SK-N-SH (cell line): ENCODE data around the gene SYT15B. TPM values are rescaled to one million over a fixed set of nuclear protein-coding genes. Genes with fewer than 3 reads are reported as not detected.
"Not testable (repeated sequence)": the region's sequence is repeated elsewhere in the genome, so short reads cannot be mapped to it uniquely, and the experiment has no call there.

ENCODE experiments used
- CTCF ChIA-PET: fragments of 300-600, 350-600 bp; formaldehyde crosslinking; extraction: SDS; loops from one replicate; lab custom pipeline; 2021; lab: Yijun Ruan, JAX
- POLR2A ChIA-PET: fragments of 350-600 bp; sonication (Branson Sonifier 250); formaldehyde crosslinking; extraction: SDS; loops from one replicate; lab custom pipeline; 2020; ENCODE audit warnings: antibody characterized with exemption, inconsistent platforms; lab: Yijun Ruan, JAX
- DNase-seq: peaks from one replicate; pipeline ENCODE4 v3.0.0; 2012
- H2AFZ ChIP-seq: fragments of 200-600 bp; sonication (generic); 2 replicates; pipeline ENCODE4 v1.8.1; 2016; ENCODE audit warnings: antibody characterized with exemption, mild to moderate bottlenecking, low read depth
- H3F3A ChIP-seq: fragments of 200-600 bp; sonication (generic); replicated peaks from 2 replicates; pipeline ENCODE3; 2016; ENCODE audit warnings: antibody characterized with exemption, mild to moderate bottlenecking; ENCODE audit not compliant: insufficient read depth
- H3K27ac ChIP-seq, 2 experiments: fragments of 200-500 bp in 1 of 2; fragments of 200-600 bp in 1 of 2; sonication (Bioruptor generic) in 1 of 2; sonication (generic), shearing (Covaris generic) in 1 of 2; 2 replicates each; pipeline versions ENCODE4 v1.5.1 to v1.6.1; 2014 to 2016; ENCODE audit warnings: low read depth in 2 of 2, inconsistent platforms in 1 of 2, low read length in 1 of 2, mild to moderate bottlenecking in 1 of 2, mixed read lengths in 1 of 2
- H3K27me3 ChIP-seq: fragments of 200-600 bp; sonication (generic), shearing (Covaris generic); 2 replicates; pipeline ENCODE4 v1.6.1; 2016; ENCODE audit warnings: mixed run types; ENCODE audit not compliant: insufficient read depth
- H3K36me3 ChIP-seq, 2 experiments: fragments of 200-500 bp in 1 of 2; fragments of 200-600 bp in 1 of 2; sonication (Bioruptor generic) in 1 of 2; sonication (generic) in 1 of 2; replicated peaks in 1 of 2; 2 replicates each; pipeline versions ENCODE3 to v1.5.1; 2014 to 2016; ENCODE audit warnings: low read length in 1 of 2, mild to moderate bottlenecking in 1 of 2; ENCODE audit not compliant: insufficient read depth in 2 of 2, control insufficient read depth in 1 of 2
- H3K4me1 ChIP-seq, 2 experiments: fragments of 200-500 bp in 1 of 2; fragments of 200-600 bp in 1 of 2; sonication (Bioruptor generic) in 1 of 2; sonication (generic), shearing (Covaris generic) in 1 of 2; 2 replicates each; pipeline versions ENCODE4 v1.5.1 to v1.6.1; 2014 to 2016; ENCODE audit warnings: low read depth in 1 of 2, low read length in 1 of 2, mixed run types in 1 of 2; ENCODE audit not compliant: insufficient read depth in 2 of 2, control insufficient read depth in 1 of 2
- H3K4me2 ChIP-seq: fragments of 200-600 bp; sonication (generic), shearing (Covaris generic); 2 replicates; pipeline ENCODE4 v1.6.1; 2017; ENCODE audit warnings: mixed run types
- H3K4me3 ChIP-seq, 2 experiments: fragments of 200-500 bp in 1 of 2; fragments of 200-600 bp in 1 of 2; sonication (Bioruptor generic) in 1 of 2; sonication (generic), shearing (Covaris generic) in 1 of 2; 2 replicates each; pipeline versions ENCODE4 v1.5.1 to v1.8.1; 2014 to 2016; ENCODE audit warnings: low read depth in 2 of 2, inconsistent platforms in 1 of 2, low read length in 1 of 2, mild to moderate bottlenecking in 1 of 2, mixed read lengths in 1 of 2, moderate library complexity in 1 of 2
- H3K79me2 ChIP-seq: fragments of 200-600 bp; sonication (generic); 2 replicates; pipeline ENCODE4 v1.8.1; 2017; ENCODE audit warnings: mild to moderate bottlenecking; ENCODE audit not compliant: insufficient read depth
- H3K9ac ChIP-seq: fragments of 200-600 bp; sonication (generic); 2 replicates; pipeline ENCODE4 v1.6.1; 2017; ENCODE audit warnings: mixed run types
- H3K9me2 ChIP-seq: fragments of 200-600 bp; sonication (generic); 2 replicates; pipeline ENCODE4 v1.6.1; 2017; ENCODE audit warnings: mixed run types
- H3K9me3 ChIP-seq: fragments of 200-600 bp; sonication (generic); 2 replicates; pipeline ENCODE4 v1.6.1; 2017; ENCODE audit warnings: mixed run types, mild to moderate bottlenecking, moderate library complexity
- H4K20me1 ChIP-seq: fragments of 200-600 bp; sonication (generic); 2 replicates; pipeline ENCODE4 v1.6.1; 2017; ENCODE audit warnings: mild to moderate bottlenecking, mixed run types; ENCODE audit not compliant: insufficient read depth
- WGBS: methylation state at CpG from one replicate; pipeline ENCODE4 v1.1.6; 2017; ENCODE audit warnings: low lambda C conversion rate; 5-methylcytosine and 5-hydroxymethylcytosine counted together
- polyA plus RNA-seq, 3 experiments: library from polyadenylated mRNA; depleted of rRNA; stranded (reverse); fragments of >200 nt; gene quantifications; 2 replicates each; pipeline ENCODE4 v1.2.3, GENCODE V29; 2012

SYT15B gene
- polyA plus RNA-seq, 1 of the 3 experiments (the other 2 are of a cell fraction): not detected

DNA sequence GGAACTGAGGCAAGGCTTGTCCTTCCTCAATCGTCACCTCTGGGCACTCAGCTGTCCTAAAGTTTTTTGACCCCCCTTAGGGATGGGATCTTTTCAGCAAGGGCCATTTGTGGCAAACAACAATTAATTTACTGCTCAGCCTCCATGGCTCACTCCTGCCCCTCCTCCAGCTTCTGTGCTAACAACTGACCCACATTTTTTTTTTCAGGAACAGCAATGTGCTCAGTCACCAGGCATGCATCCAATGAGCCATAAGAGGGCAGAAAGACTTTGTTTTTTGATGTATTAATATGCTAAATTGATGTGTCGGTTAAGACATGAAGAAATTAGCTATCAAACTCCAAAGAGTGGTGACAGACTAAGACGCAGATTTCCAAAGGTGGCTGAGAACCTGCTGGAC lies 4.7 kb upstream of the SYT15B start:
- H3K4me1 ChIP-seq, H3K27ac ChIP-seq, H3K4me3 ChIP-seq, H3K36me3 ChIP-seq, H3K9me2 ChIP-seq, H2AFZ ChIP-seq, H3K27me3 ChIP-seq, DNase-seq, H3K4me2 ChIP-seq, H3K9me3 ChIP-seq, H3K79me2 ChIP-seq, H4K20me1 ChIP-seq, CTCF ChIA-PET, H3F3A ChIP-seq, POLR2A ChIA-PET, H3K9ac ChIP-seq: not testable (repeated sequence)
- 42% methylated on average over 2 of the region's 3 CpGs for WGBS

DNA sequence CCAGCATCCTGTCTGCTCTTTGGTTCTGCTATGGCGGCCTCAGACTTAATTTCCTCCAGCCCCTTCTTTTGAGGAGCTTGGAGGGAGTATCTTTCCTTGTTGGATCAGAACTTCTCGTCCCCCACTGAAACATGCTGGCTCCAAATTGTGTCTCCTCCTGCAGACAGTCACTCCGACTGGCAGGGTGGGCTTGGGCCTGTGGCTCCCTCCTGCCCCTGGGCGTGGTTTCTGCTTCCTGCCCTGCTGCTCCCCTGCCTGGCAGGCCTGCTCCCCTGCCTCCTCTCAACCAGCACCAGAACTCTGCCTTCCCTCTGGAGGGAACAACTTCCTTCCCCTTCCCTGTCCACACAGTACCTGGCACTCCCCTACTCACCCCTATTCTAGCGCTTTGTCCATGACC lies 3.8 kb upstream of the SYT15B start:
- peak overlapping the region in 1 of 2 experiments; percentile 22; a peak in 1 of 4 replicates for H3K27ac ChIP-seq
- H3K27me3 ChIP-seq, H4K20me1 ChIP-seq, H3K9ac ChIP-seq, H3K36me3 ChIP-seq, H3K79me2 ChIP-seq, CTCF ChIA-PET, H3K9me2 ChIP-seq, DNase-seq, H3K4me2 ChIP-seq, H3F3A ChIP-seq, POLR2A ChIA-PET, H2AFZ ChIP-seq, H3K4me1 ChIP-seq, H3K4me3 ChIP-seq, H3K9me3 ChIP-seq: not testable (repeated sequence)
- WGBS: 54% methylated on average over 4 of the region's 5 CpGs

DNA sequence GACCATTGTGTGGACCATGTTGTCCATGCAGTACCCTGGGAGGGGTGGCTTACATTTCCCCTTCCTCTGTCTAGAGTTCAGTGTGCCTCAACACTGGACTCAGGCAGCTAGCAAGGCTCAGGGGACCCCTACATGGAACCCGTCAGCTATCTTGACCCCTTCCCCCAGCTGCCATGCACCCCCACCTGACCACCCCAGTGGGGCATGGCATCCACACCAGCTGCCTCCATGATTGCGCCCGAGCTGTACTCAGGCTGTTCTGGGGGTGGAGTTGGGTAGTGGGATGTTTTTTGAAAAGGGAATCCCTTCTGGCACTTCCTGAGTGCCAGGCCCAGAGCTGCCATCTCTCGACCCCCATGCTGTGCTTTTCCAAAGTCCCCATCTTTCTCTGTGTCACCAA lies 1.8 kb upstream of the SYT15B start:
- H3K27me3 ChIP-seq, H3K9ac ChIP-seq, H3K4me2 ChIP-seq, H4K20me1 ChIP-seq, H3K79me2 ChIP-seq, H2AFZ ChIP-seq, POLR2A ChIA-PET, H3K4me3 ChIP-seq, H3K4me1 ChIP-seq, H3F3A ChIP-seq, H3K9me3 ChIP-seq, CTCF ChIA-PET, H3K36me3 ChIP-seq, H3K9me2 ChIP-seq, DNase-seq, H3K27ac ChIP-seq: not testable (repeated sequence)
- no CpG with 5 or more reads among the region's 4 CpGs for WGBS

DNA sequence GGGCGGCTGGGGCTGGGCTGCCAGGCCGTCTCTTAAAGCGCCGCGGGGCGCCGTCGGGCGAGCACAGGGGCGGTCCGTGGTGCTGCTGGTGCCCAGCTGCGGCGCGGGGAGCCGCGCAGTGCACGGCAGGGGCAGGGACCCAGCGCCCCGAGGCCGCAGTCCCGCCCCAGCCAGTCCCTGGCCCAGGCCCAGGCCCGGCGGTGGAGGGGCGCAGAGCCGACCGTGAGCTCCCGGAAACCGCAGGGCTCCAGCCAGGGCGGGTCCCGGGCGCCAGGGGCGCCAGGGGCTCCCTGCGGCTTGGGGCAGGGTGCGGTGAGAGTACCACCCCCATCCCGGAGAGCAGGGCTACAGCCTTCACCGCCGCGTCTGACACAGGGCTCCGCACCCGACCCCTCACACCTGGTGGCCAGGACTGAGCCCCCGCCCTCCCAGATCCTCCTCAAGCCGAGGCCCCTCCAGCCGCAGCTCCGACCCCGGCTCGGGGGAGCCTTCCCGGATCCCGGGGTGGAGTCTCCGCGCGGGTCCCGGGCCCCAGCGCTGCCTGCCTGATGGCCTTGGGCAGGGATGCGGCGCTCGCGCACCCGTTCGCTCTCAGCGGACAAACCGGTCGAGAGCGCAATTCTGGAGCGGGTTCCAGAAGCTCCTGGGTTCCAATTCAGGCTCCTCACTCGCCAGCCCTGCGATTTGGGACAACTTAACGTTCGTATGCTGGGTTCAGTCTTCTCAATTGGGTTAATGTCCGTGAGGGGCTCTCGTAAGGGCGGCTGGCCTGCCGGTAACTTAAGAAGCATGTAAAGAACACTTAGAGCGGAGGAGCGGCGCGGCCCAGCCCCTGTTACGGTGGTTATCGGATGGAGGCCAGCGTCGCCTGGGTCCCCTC lies 478 bp downstream of the SYT15B start:
- H3K4me3 ChIP-seq, H3K79me2 ChIP-seq, H3K9me2 ChIP-seq, POLR2A ChIA-PET, H3K27me3 ChIP-seq, DNase-seq, H3K9ac ChIP-seq, H3K4me1 ChIP-seq, H3K9me3 ChIP-seq, H3K27ac ChIP-seq, H4K20me1 ChIP-seq, H3K4me2 ChIP-seq, H3K36me3 ChIP-seq, H2AFZ ChIP-seq, H3F3A ChIP-seq, CTCF ChIA-PET: not testable (repeated sequence)
- WGBS: 83% methylated on average over 20 of the region's 80 CpGs

DNA sequence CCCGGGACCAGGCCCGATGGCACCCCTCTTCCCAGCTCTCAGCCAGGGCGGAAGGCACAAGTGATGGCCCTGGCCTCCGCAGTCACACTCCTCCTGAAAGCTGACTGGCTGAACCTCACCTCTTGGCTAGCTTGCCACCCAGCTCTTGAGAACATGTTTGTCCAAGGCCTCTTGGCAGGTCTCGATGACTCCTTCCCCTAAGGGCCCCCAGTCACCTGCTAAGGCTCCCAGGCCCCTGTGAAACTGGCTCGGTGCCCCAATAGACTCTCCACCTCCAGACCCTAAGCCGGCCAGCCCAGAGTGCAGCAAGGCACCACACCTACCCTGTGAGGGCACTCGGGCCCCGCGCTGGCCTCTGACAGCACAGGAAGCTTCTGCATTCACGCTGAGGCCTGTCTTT lies 4.5 kb downstream of the SYT15B start:
- H3K36me3 ChIP-seq, H3K4me1 ChIP-seq, POLR2A ChIA-PET, H3K4me3 ChIP-seq, H2AFZ ChIP-seq, H3K9me2 ChIP-seq, CTCF ChIA-PET, H3K4me2 ChIP-seq, H3K79me2 ChIP-seq, H3K9me3 ChIP-seq, H3F3A ChIP-seq, H4K20me1 ChIP-seq, H3K9ac ChIP-seq, DNase-seq, H3K27me3 ChIP-seq, H3K27ac ChIP-seq: not testable (repeated sequence)
- WGBS: no CpG with 5 or more reads among the region's 11 CpGs

DNA sequence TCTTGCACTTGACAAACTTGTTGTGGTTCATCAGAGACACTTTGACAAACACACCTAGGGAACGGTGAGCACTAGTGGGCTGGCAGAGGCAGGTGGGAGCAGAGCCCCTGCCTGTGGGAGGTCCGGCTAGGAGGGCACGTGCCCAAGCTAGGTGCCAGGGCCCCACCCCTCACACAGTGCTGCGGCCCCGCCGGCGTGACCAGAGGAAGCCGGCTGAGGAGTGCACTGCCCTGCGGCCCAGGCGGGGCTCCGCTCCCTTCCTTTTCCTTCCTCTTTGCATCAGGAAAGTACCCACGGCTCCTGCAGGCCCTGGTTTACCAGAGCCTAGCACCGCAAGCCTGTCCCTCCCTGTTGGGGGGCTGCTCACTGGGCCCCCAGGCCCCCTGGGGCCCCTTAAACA lies 7.2 kb downstream of the SYT15B start:
- H3K9me3 ChIP-seq, H3K9ac ChIP-seq, DNase-seq, H3K4me2 ChIP-seq, H4K20me1 ChIP-seq, H3F3A ChIP-seq, H3K79me2 ChIP-seq, H3K27ac ChIP-seq, H2AFZ ChIP-seq, CTCF ChIA-PET, H3K9me2 ChIP-seq, H3K36me3 ChIP-seq, POLR2A ChIA-PET, H3K27me3 ChIP-seq, H3K4me3 ChIP-seq, H3K4me1 ChIP-seq: not testable (repeated sequence)
- WGBS: no CpG with 5 or more reads among the region's 13 CpGs
